Hematopoietic multipotent progenitor cell treated with erythropoietin and hydrocortisone succinate and interleukin-3 and kit ligand, for 17 days (in vitro differentiated cells): ENCODE data around the gene HTR2B.
"Not testable (repeated sequence)": the region's sequence is repeated elsewhere in the genome, so short reads cannot be mapped to it uniquely, and the experiment has no call there.

Experiments used
- DNase-seq: peaks from one replicate; pipeline ENCODE4 v3.0.0-alpha.2; 2015; ENCODE audit warnings: low spot score

Gene HTR2B

GRCh38 chr2:231124838-231125568, at the start of gene HTR2B:
Gene HTR2B (minus strand): TSS chr2:231125042. CDS start chr2:231123764, 1,278 bp downstream.
- DNase-seq: no peak

GRCh38 chr2:231174211-231174651, 49.4 kb upstream of the HTR2B start:
- no peak for DNase-seq

- DNase-seq: no peak
Measured at GRCh38 chr2:231172025-231172424, 47.2 kb upstream of the HTR2B start.

GRCh38 chr2:231170055-231170454, 45.2 kb upstream of the HTR2B start:
- DNase-seq: no peak

GRCh38 chr2:231169488-231169887, 44.6 kb upstream of the HTR2B start:
- DNase-seq: no peak

GRCh38 chr2:231168460-231169139, 43.8 kb upstream of the HTR2B start:
- no peak for DNase-seq

- DNase-seq: no peak
Measured at GRCh38 chr2:231167745-231168459, 43.1 kb upstream of the HTR2B start.

- no peak for DNase-seq
Measured at GRCh38 chr2:231163414-231164095, 38.7 kb upstream of the HTR2B start.

- DNase-seq: no peak
Measured at GRCh38 chr2:231163011-231163410, 38.2 kb upstream of the HTR2B start.

GRCh38 chr2:231161877-231162329, 37.1 kb upstream of the HTR2B start:
- no peak for DNase-seq

GRCh38 chr2:231161252-231161839, 36.5 kb upstream of the HTR2B start:
- DNase-seq: no peak

- DNase-seq: no peak
Measured at GRCh38 chr2:231160701-231161100, 35.9 kb upstream of the HTR2B start.

- no peak for DNase-seq
Measured at GRCh38 chr2:231159306-231159705, 34.5 kb upstream of the HTR2B start.

GRCh38 chr2:231152800-231153557, 28.1 kb upstream of the HTR2B start:
- DNase-seq: no peak

GRCh38 chr2:231146665-231147064, 21.8 kb upstream of the HTR2B start:
- no peak for DNase-seq

GRCh38 chr2:231144896-231145295, 20.1 kb upstream of the HTR2B start:
- DNase-seq: no peak

- DNase-seq: not testable (repeated sequence)
Measured at GRCh38 chr2:231140808-231141207, 16.0 kb upstream of the HTR2B start.

GRCh38 chr2:231139796-231140195, 15.0 kb upstream of the HTR2B start:
- no peak for DNase-seq

- DNase-seq: no peak
Measured at GRCh38 chr2:231138699-231139098, 13.9 kb upstream of the HTR2B start.

GRCh38 chr2:231134910-231135655, 10.2 kb upstream of the HTR2B start:
- no peak for DNase-seq
